Neural progenitor cell (in vitro differentiated cells): ENCODE data around the gene BIK.

ENCODE experiments used
- EZH2phosphoT487 ChIP-seq: fragments of 200-600 bp; sonication (generic); IDR thresholded peaks from 2 replicates; pipeline ENCODE4 v1.6.1; 2017; ENCODE audit warnings: antibody characterized with exemption
- TF ChIP-seq, protein P1 (sequence below): fragments of 200-600 bp; sonication (generic); IDR thresholded peaks from 2 replicates; pipeline ENCODE4 v1.5.1; 2017; ENCODE audit warnings: antibody characterized with exemption, mild to moderate bottlenecking

DNA sequence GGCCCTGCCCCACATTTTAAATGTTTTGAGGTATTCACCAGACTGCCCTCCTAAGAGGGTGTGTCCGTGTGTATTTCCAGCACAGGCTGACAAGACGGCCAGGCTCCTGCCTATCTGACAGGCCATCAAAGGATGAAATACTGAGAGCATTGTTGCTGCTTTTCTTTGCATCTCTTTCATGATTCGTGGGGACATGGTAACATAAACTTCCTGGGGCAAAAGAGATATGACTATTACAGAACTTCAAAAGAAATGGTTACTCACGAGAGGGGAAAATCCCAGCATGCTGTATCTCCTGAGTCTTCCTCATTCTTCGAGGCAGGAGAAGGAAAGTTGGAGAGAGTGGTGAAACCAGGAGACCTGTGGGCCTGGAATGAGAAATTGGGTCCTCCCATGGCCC lies 10.3 kb upstream of the BIK start:
- no peak for TF ChIP-seq EZH2phosphoT487
- TF ChIP-seq, protein P1, sequence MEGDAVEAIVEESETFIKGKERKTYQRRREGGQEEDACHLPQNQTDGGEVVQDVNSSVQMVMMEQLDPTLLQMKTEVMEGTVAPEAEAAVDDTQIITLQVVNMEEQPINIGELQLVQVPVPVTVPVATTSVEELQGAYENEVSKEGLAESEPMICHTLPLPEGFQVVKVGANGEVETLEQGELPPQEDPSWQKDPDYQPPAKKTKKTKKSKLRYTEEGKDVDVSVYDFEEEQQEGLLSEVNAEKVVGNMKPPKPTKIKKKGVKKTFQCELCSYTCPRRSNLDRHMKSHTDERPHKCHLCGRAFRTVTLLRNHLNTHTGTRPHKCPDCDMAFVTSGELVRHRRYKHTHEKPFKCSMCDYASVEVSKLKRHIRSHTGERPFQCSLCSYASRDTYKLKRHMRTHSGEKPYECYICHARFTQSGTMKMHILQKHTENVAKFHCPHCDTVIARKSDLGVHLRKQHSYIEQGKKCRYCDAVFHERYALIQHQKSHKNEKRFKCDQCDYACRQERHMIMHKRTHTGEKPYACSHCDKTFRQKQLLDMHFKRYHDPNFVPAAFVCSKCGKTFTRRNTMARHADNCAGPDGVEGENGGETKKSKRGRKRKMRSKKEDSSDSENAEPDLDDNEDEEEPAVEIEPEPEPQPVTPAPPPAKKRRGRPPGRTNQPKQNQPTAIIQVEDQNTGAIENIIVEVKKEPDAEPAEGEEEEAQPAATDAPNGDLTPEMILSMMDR: no peak
